CD14-positive monocyte (primary cell): ENCODE measurements around the gene SPATA13. TPM values are rescaled to one million over a fixed set of nuclear protein-coding genes. Genes with fewer than 3 reads are reported as not detected.

Experiments used
- DNase-seq, 3 donors: peaks; one replicate each; pipeline ENCODE4 v3.0.0-alpha.2; 2011 to 2022
- H2AFZ ChIP-seq: 2 replicates; pipeline ENCODE4 v1.6.0; 2012; ENCODE audit warnings: mild to moderate bottlenecking, low read depth, low read length, inconsistent platforms; ENCODE audit not compliant: insufficient read depth, poor library complexity, severe bottlenecking
- H3K27ac ChIP-seq, 2 donors: 1 replicate in 1 of 2; 2 replicates in 1 of 2; pipeline ENCODE4 v1.5.1; 2012 to 2013; ENCODE audit warnings: low read length in 2 of 2, control low read depth in 1 of 2, inconsistent platforms in 1 of 2, low read depth in 1 of 2, mild to moderate bottlenecking in 1 of 2
- H3K27me3 ChIP-seq, 2 donors: one replicate each; pipeline versions ENCODE4 v1.6.0 to v1.6.1; 2011 to 2013; ENCODE audit warnings: low read length in 2 of 2; ENCODE audit not compliant: control insufficient read depth in 2 of 2, insufficient read depth in 2 of 2
- H3K36me3 ChIP-seq, 2 donors: replicated peaks in 1 of 2; 1 replicate in 1 of 2; 2 replicates in 1 of 2; pipeline versions ENCODE4 v1.5.1 to v1.6.1; 2012 to 2013; ENCODE audit warnings: low read length in 2 of 2, control low read depth in 1 of 2, inconsistent platforms in 1 of 2, mild to moderate bottlenecking in 1 of 2; ENCODE audit not compliant: insufficient read depth in 2 of 2, control insufficient read depth in 1 of 2
- H3K4me1 ChIP-seq, 2 donors: 1 replicate in 1 of 2; 2 replicates in 1 of 2; pipeline versions ENCODE4 v1.5.1 to v1.6.1; 2012 to 2013; ENCODE audit warnings: low read length in 2 of 2, control low read depth in 1 of 2, inconsistent platforms in 1 of 2, mild to moderate bottlenecking in 1 of 2, moderate library complexity in 1 of 2; ENCODE audit not compliant: insufficient read depth in 2 of 2, control insufficient read depth in 1 of 2
- H3K4me2 ChIP-seq: replicated peaks from 2 replicates; pipeline ENCODE3; 2012; ENCODE audit warnings: low read length, moderate library complexity, mild to moderate bottlenecking; ENCODE audit not compliant: poor library complexity, severe bottlenecking; ENCODE audit errors: extremely low read depth
- H3K4me3 ChIP-seq, 3 experiments: fragments of 200-600 bp in 1 of 3; sonication (generic) in 1 of 3; replicated peaks in 1 of 3; 1 replicate in 2 of 3; 2 replicates in 1 of 3; pipeline ENCODE4 v1.5.1; 2011 to 2013; ENCODE audit warnings: low read length in 3 of 3, mild to moderate bottlenecking in 3 of 3, control low read depth in 2 of 3, low read depth in 2 of 3, inconsistent platforms in 1 of 3, moderate library complexity in 1 of 3
- H3K79me2 ChIP-seq: 2 replicates; pipeline ENCODE4 v1.6.0; 2012; ENCODE audit warnings: mild to moderate bottlenecking, control low read depth, inconsistent platforms, low read length, moderate library complexity; ENCODE audit not compliant: insufficient read depth
- H3K9ac ChIP-seq: 2 replicates; pipeline ENCODE4 v1.6.0; 2017; ENCODE audit warnings: low read length, mild to moderate bottlenecking; ENCODE audit not compliant: insufficient read depth, poor library complexity, severe bottlenecking
- H3K9me3 ChIP-seq, 2 donors: replicated peaks in 1 of 2; 1 replicate in 1 of 2; 2 replicates in 1 of 2; pipeline versions ENCODE4 v1.5.1 to v1.6.1; 2012 to 2013; ENCODE audit warnings: low read length in 2 of 2, control low read depth in 1 of 2; ENCODE audit not compliant: control insufficient read depth in 1 of 2, insufficient read depth in 1 of 2
- H4K20me1 ChIP-seq: 2 replicates; pipeline ENCODE4 v1.6.0; 2012; ENCODE audit warnings: mild to moderate bottlenecking, low read length, control low read depth, moderate library complexity; ENCODE audit not compliant: insufficient read depth
- H3K27ac Mint-ChIP-seq, 7 donors: one replicate each; pipeline ENCODE4 v1.8.0; 2020; ENCODE audit warnings: mild to moderate bottlenecking in 7 of 7, mixed read lengths in 7 of 7, moderate library complexity in 6 of 7, inconsistent platforms in 2 of 7
- H3K27me3 Mint-ChIP-seq, 3 donors: one replicate each; pipeline ENCODE4 v1.8.0; 2021 to 2022; ENCODE audit warnings: low read depth in 3 of 3, mild to moderate bottlenecking in 3 of 3, mixed read lengths in 3 of 3, moderate library complexity in 3 of 3, inconsistent platforms in 1 of 3
- H3K36me3 Mint-ChIP-seq, 2 donors: one replicate each; pipeline ENCODE4 v1.8.0; 2020; ENCODE audit warnings: mixed read lengths in 2 of 2, inconsistent platforms in 1 of 2, mild to moderate bottlenecking in 1 of 2
- H3K4me1 Mint-ChIP-seq: one replicate; pipeline ENCODE4 v1.8.0; 2020; ENCODE audit warnings: mild to moderate bottlenecking, mixed read lengths
- H3K4me3 Mint-ChIP-seq, 2 donors: one replicate each; pipeline ENCODE4 v1.8.0; 2020; ENCODE audit warnings: mild to moderate bottlenecking in 2 of 2, mixed read lengths in 2 of 2, moderate library complexity in 1 of 2
- H3K9me3 Mint-ChIP-seq, 7 donors: one replicate each; pipeline ENCODE4 v1.8.0; 2020 to 2022; ENCODE audit warnings: mixed read lengths in 7 of 7, mild to moderate bottlenecking in 6 of 7, moderate library complexity in 6 of 7, inconsistent platforms in 2 of 7
- CTCF ChIP-seq: fragments of 200-600 bp; IDR thresholded peaks from one replicate; pipeline ENCODE4 v1.8.0; 2022; ENCODE audit warnings: antibody characterized with exemption, mild to moderate bottlenecking
- WGBS: methylation state at CpG from one replicate; pipeline ENCODE4 v1.1.5; 2013; ENCODE audit warnings: missing lambda C conversion rate; ENCODE audit not compliant: insufficient coverage; 5-methylcytosine and 5-hydroxymethylcytosine counted together
- intact Hi-C, 2 donors: fragments of 100-400 bp; cut with micrococcal nuclease; formaldehyde crosslinking; loops; one replicate each; pipeline versions ENCODE4 v1.15.0 to v1.15.1; 2023
- polyA plus RNA-seq, 3 donors: library from polyadenylated mRNA; depleted of rRNA in 1 of 3; unstranded in 2 of 3; stranded (reverse) in 1 of 3; fragments of 300-500 nt in 2 of 3; fragments of >200 nt in 1 of 3; fragmentation: Illumina TruSeq in 2 of 3; gene quantifications; 1 replicate in 2 of 3; 2 replicates in 1 of 3; pipeline ENCODE4 v1.2.3, GENCODE V29; 2012 to 2021

Gene SPATA13
- polyA plus RNA-seq, 3 donors, result 9.3 to 44.7 (median 11.6) TPM

GRCh38 chr13:24301434-24301833 is 140.9 kb downstream of the SPATA13 start:
- Histone ChIP-seq H3K27ac (no peak overlapping the region), H3K4me2 (no peak overlapping the region), H3K9ac (no peak overlapping the region), H4K20me1 (peaks cover 32% of the 10 kb centered on the region), H3K36me3 (peaks cover 88 to 99% of the 10 kb centered on the region in 2 donors), H3K9me3 (no peaks in the 10 kb centered on the region), H3K4me3 (no peak overlapping the region), H3K4me1 (no peaks in the 10 kb centered on the region), H2AFZ (no peak overlapping the region), H3K27me3 (no peaks in the 10 kb centered on the region), H3K79me2 (no peaks in the 10 kb centered on the region)
- no peak overlapping the region for H3K4me3 Mint-ChIP-seq
- no peaks in the 10 kb centered on the region for H3K9me3 Mint-ChIP-seq
- H3K27ac Mint-ChIP-seq, result no peak overlapping the region
- no peaks in the 10 kb centered on the region for H3K4me1 Mint-ChIP-seq
- intact Hi-C loops, result no loop called here
- WGBS, result 91% methylated on average over 7 of the region's 12 CpGs
- no peak for TF ChIP-seq CTCF
- no peak for DNase-seq
- H3K36me3 Mint-ChIP-seq, result peaks cover 95 to 96% of the 10 kb centered on the region in 2 donors
- no peaks in the 10 kb centered on the region for H3K27me3 Mint-ChIP-seq

DNA sequence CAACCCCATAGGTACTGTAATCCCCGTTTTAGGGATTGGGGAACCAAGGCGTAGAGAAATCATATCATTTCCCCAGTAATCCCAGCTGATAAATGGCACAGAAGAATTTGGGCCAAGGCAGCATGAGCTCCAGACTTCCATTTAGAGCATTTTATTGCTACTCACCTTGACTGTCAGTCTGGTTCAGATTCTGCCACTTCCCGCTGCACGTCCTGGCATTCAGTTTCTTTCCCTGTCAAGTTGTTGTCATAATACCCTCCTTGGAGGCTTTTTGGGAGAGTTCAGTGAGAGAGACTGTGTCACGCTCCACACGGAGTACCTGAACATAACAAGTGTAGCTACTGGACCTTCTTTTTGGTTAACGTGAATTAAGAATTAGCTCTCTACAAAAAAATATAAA is 141.4 kb downstream of the SPATA13 start:
- Histone ChIP-seq H3K4me3 (no peak overlapping the region), H2AFZ (no peak overlapping the region), H3K4me1 (no peaks in the 10 kb centered on the region), H3K27ac (no peak overlapping the region), H4K20me1 (peaks cover 28% of the 10 kb centered on the region), H3K4me2 (no peak overlapping the region), H3K36me3 (peaks cover 83 to 94% of the 10 kb centered on the region in 2 donors), H3K79me2 (no peaks in the 10 kb centered on the region), H3K9ac (no peak overlapping the region), H3K9me3 (no peaks in the 10 kb centered on the region), H3K27me3 (no peaks in the 10 kb centered on the region)
- intact Hi-C loops, result no loop called here
- Mint-ChIP-seq H3K4me1 (no peaks in the 10 kb centered on the region), H3K27ac (peak overlapping the region in 3 of 7 donors; percentile 35 to 63 (median 37)), H3K9me3 (no peaks in the 10 kb centered on the region), H3K27me3 (no peaks in the 10 kb centered on the region), H3K4me3 (no peak overlapping the region), H3K36me3 (peaks cover 90 to 91% of the 10 kb centered on the region in 2 donors)
- TF ChIP-seq CTCF, result no peak
- 100% methylated on average over 1 of the region's 7 CpGs for WGBS
- no peak for DNase-seq
